CD4-positive, alpha-beta T cell (primary cell): Measurements from ENCODE around the gene TNXB. TPM values are rescaled to one million over a fixed set of nuclear protein-coding genes. Genes with fewer than 3 reads are reported as not detected.

Experiments
- ATAC-seq: fragments of 200-7000 bp; cut with Tn5 transposase; one replicate; pipeline ENCODE4 v1.10.0; 2022; ENCODE audit warnings: mild to moderate bottlenecking; ENCODE audit not compliant: poor library complexity
- CTCF ChIA-PET: fragments of 350-600 bp; sonication (Branson Sonifier 250); formaldehyde crosslinking; loops from one replicate; lab custom pipeline; 2021; ENCODE audit warnings: antibody characterized with exemption, inconsistent platforms; lab: Charles Lee
- POLR2A ChIA-PET: fragments of 350-600 bp; sonication (Branson Sonifier 250); formaldehyde crosslinking; loops from one replicate; lab custom pipeline; 2021; ENCODE audit warnings: antibody characterized with exemption, inconsistent platforms; lab: Charles Lee
- DNase-seq, 14 experiments: peaks; one replicate each; pipeline ENCODE4 v3.0.0-alpha.2; 2013 to 2020; ENCODE audit warnings: mixed read lengths in 2 of 14
- H3K27ac ChIP-seq, 2 donors: one replicate each; pipeline versions ENCODE4 v1.5.1 to v1.7.0; 2013; ENCODE audit warnings: low read length in 2 of 2, low read depth in 1 of 2, mild to moderate bottlenecking in 1 of 2
- H3K27me3 ChIP-seq, 2 experiments: 1 replicate in 1 of 2; 2 replicates in 1 of 2; pipeline versions ENCODE4 v1.6.1 to v1.7.0; 2013; ENCODE audit warnings: low read length in 2 of 2, control low read depth in 1 of 2, mild to moderate bottlenecking in 1 of 2, moderate library complexity in 1 of 2; ENCODE audit not compliant: insufficient read depth in 2 of 2, control insufficient read depth in 1 of 2
- H3K36me3 ChIP-seq: one replicate; pipeline ENCODE4 v1.6.1; 2013; ENCODE audit warnings: low read length, control low read depth; ENCODE audit not compliant: insufficient read depth
- H3K4me1 ChIP-seq: one replicate; pipeline ENCODE4 v1.6.1; 2013; ENCODE audit warnings: low read length, control low read depth; ENCODE audit not compliant: insufficient read depth
- H3K4me3 ChIP-seq: one replicate; pipeline ENCODE4 v1.5.1; 2013; ENCODE audit warnings: mild to moderate bottlenecking, low read length, moderate library complexity
- H3K9me3 ChIP-seq, 2 experiments: 1 replicate in 1 of 2; 2 replicates in 1 of 2; pipeline versions ENCODE4 v1.6.1 to v1.7.0; 2013; ENCODE audit warnings: low read length in 2 of 2, mild to moderate bottlenecking in 2 of 2, control low read depth in 1 of 2, moderate library complexity in 1 of 2; ENCODE audit not compliant: control insufficient read depth in 1 of 2, insufficient read depth in 1 of 2
- H3K27ac Mint-ChIP-seq: one replicate; pipeline ENCODE4 v1.8.0; 2020; ENCODE audit warnings: mixed read lengths
- H3K27me3 Mint-ChIP-seq: one replicate; pipeline ENCODE4 v1.8.0; 2021; ENCODE audit warnings: mixed read lengths
- H3K36me3 Mint-ChIP-seq: one replicate; pipeline ENCODE4 v1.8.0; 2021; ENCODE audit warnings: low read depth, mixed read lengths
- H3K4me1 Mint-ChIP-seq: one replicate; pipeline ENCODE4 v1.8.0; 2021; ENCODE audit warnings: low read depth, mixed read lengths
- H3K4me3 Mint-ChIP-seq: one replicate; pipeline ENCODE4 v1.8.0; 2020; ENCODE audit warnings: mild to moderate bottlenecking, mixed read lengths
- H3K9me3 Mint-ChIP-seq: one replicate; pipeline ENCODE4 v1.8.0; 2020; ENCODE audit warnings: mixed read lengths
- intact Hi-C, 2 experiments: fragments of 100-400 bp; cut with DNase I in 1 of 2; cut with micrococcal nuclease in 1 of 2; formaldehyde crosslinking; loops; one replicate each; pipeline versions ENCODE4 v1.15.1 to v1.9.0; 2023 to 2025; cut with DNase I, micrococcal nuclease
- total RNA-seq, 174 experiments: library from RNA in 2 of 174; stranded (reverse) in 2 of 174; gene quantifications; one replicate each; pipeline ENCODE4 v1.2.3 and lab custom pipeline; 2021 to 2026
- TF ChIP-seq, protein P1 (sequence below): fragments of 200-600 bp; IDR thresholded peaks from one replicate; pipeline ENCODE4 v1.8.0; 2022; ENCODE audit warnings: antibody characterized with exemption, mild to moderate bottlenecking

TNXB gene
- total RNA-seq, 2 experiments from 2014 or later: 8.3 to 9.0 TPM

- Mint-ChIP-seq H3K4me3 (no peak overlapping the region), H3K27ac (no peak overlapping the region), H3K27me3 (peaks cover 42% of the 10 kb centered on the region), H3K36me3 (no peaks in the 10 kb centered on the region), H3K9me3 (no peaks in the 10 kb centered on the region), H3K4me1 (peaks cover 6% of the 10 kb centered on the region)
- DNase-seq (no peak), ATAC-seq (no peak)
- intact Hi-C loops: no loop called here
- TF ChIP-seq, protein P1, sequence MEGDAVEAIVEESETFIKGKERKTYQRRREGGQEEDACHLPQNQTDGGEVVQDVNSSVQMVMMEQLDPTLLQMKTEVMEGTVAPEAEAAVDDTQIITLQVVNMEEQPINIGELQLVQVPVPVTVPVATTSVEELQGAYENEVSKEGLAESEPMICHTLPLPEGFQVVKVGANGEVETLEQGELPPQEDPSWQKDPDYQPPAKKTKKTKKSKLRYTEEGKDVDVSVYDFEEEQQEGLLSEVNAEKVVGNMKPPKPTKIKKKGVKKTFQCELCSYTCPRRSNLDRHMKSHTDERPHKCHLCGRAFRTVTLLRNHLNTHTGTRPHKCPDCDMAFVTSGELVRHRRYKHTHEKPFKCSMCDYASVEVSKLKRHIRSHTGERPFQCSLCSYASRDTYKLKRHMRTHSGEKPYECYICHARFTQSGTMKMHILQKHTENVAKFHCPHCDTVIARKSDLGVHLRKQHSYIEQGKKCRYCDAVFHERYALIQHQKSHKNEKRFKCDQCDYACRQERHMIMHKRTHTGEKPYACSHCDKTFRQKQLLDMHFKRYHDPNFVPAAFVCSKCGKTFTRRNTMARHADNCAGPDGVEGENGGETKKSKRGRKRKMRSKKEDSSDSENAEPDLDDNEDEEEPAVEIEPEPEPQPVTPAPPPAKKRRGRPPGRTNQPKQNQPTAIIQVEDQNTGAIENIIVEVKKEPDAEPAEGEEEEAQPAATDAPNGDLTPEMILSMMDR: no peak
- Histone ChIP-seq H3K27ac (no peak overlapping the region), H3K36me3 (no peaks in the 10 kb centered on the region), H3K27me3 (peaks cover 17 to 18% of the 10 kb centered on the region in 2 experiments), H3K4me3 (no peak overlapping the region), H3K9me3 (no peaks in the 10 kb centered on the region), H3K4me1 (peaks cover 12% of the 10 kb centered on the region)
- ChIA-PET POLR2A (no interaction called here), CTCF (no interaction called here)
Measured at GRCh38 chr6:32085759-32086459, 23.2 kb downstream of the TNXB start.

GRCh38 chr6:32084780-32085179 is 24.4 kb downstream of the TNXB start:
- H3K27ac Mint-ChIP-seq: no peak overlapping the region
- Histone ChIP-seq H3K27me3 (peaks cover 17 to 18% of the 10 kb centered on the region in 2 experiments), H3K9me3 (no peaks in the 10 kb centered on the region), H3K36me3 (no peaks in the 10 kb centered on the region), H3K4me1 (peaks cover 12% of the 10 kb centered on the region), H3K4me3 (no peak overlapping the region), H3K27ac (no peak overlapping the region)
- ATAC-seq (no peak), DNase-seq (no peak)
- no peak overlapping the region for H3K4me3 Mint-ChIP-seq
- intact Hi-C loops: no loop called here
- H3K4me1 Mint-ChIP-seq: peaks cover 6% of the 10 kb centered on the region
- no peaks in the 10 kb centered on the region for H3K36me3 Mint-ChIP-seq
- H3K27me3 Mint-ChIP-seq: peaks cover 30% of the 10 kb centered on the region
- TF ChIP-seq, protein P1: no peak
- POLR2A ChIA-PET: no interaction called here
- CTCF ChIA-PET: no interaction called here
- no peaks in the 10 kb centered on the region for H3K9me3 Mint-ChIP-seq

- DNase-seq (no peak), ATAC-seq (no peak)
- no peaks in the 10 kb centered on the region for H3K36me3 ChIP-seq
- Mint-ChIP-seq H3K9me3 (no peaks in the 10 kb centered on the region), H3K27me3 (peaks cover 30% of the 10 kb centered on the region), H3K27ac (no peak overlapping the region), H3K36me3 (no peaks in the 10 kb centered on the region), H3K4me3 (no peak overlapping the region), H3K4me1 (peaks cover 6% of the 10 kb centered on the region)
- peaks cover 12% of the 10 kb centered on the region for H3K4me1 ChIP-seq
- peaks cover 17 to 18% of the 10 kb centered on the region in 2 experiments for H3K27me3 ChIP-seq
- intact Hi-C loops: no loop called here
- ChIA-PET POLR2A (no interaction called here), CTCF (no interaction called here)
- no peak overlapping the region for H3K4me3 ChIP-seq
- no peak overlapping the region for H3K27ac ChIP-seq
- no peaks in the 10 kb centered on the region for H3K9me3 ChIP-seq
- TF ChIP-seq, protein P1: no peak
Measured at GRCh38 chr6:32083812-32084768, 25.0 kb downstream of the TNXB start.
